Activated naive CD4-positive, alpha-beta T cell treated with anti-CD3 and anti-CD28 coated beads, Interleukin-2, amount 50 U/mL, for 16 hours (primary cell): Measurements from ENCODE around the gene TBCB.
A peak's percentile ranks its signal among the peaks of the same experiment; 100 is the strongest.
"Not testable (repeated sequence)": the region's sequence is repeated elsewhere in the genome, so short reads cannot be mapped to it uniquely, and the experiment has no call there.

Source experiments
- DNase-seq: peaks from one replicate; pipeline ENCODE4 v3.0.0-alpha.2; 2020

Gene TBCB

DNA sequence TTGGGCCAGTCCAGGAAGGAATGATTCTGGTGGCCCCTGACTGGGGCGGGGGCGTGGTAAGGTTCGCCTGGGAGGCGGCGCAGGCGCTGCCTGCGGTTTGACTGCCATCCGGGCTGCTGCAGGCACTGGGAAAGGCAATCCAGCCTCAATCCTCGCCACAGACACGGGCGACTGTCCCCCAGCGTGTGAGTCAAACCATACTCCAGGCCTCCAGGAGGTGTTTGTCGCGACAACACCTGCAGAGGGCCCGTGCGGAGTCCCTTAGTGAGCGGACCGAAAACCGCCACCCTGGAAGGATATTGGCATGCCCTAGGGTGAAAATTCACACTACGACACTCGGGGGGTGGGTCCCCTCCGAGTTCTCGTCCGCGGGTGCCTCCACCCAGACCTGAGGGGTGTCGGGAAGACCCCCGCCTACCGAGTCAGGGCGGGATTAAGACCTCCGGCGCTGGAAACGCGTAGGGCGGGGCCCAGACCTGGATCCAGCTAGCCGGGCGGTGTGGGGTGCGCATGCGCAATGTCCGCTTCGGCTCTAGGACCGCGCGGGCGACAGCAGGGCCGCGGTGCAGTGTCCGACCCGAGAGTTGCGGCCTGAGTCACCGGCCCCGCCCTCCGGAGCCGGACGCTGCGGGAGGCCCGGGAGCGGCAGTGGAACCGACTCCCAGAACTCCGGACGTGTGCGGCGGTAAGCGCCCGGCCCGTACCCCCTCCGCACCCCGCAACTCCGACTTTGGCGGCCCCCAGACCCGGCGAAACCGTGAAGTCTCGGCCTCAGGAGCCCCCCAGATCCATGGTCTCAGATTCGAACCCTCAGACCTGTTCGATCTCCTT, 24.4 kb downstream of the TBCB start, which contains the start of gene CAPNS1:
Gene CAPNS1, plus strand, starts transcription at position 594 of the 831 bp plus-strand sequence. CDS start 946 bp downstream, outside the sequence.
- peak; percentile 88 for DNase-seq

DNA sequence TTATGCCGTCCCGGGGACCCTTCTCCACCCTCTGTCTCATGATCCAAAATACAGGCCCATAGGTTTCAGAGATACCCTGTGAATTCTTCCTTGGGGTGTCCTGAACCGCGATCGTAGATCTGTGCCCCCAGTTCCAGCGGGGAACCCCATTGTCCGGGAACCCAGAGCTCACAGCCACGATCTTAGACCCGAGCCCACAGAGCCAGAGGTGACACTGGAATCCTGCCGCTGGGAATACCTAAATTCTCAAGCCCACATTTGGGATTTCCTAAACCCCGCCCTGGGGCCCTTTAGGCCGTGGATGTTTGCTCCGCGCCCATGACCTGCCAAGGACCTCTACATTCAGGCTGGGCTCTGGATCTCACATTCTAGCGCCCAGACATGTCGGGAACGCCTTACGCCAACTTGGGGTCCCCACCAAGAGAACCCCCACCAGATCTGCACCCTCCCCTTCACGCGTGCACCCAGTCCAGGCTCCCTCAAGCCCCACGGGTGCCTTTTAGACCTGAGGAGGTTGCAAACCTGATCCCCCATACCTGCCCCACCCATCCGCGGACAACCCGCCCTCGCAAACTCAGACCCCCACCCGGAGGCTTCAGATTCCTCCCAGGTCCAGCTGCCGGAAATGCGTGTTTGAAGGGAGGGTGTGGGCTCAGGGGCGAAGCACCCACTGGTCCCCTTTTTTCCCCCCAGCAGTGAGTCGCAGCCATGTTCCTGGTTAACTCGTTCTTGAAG, 25.2 kb downstream of the TBCB start:
- peak; percentile 47 for DNase-seq

DNA sequence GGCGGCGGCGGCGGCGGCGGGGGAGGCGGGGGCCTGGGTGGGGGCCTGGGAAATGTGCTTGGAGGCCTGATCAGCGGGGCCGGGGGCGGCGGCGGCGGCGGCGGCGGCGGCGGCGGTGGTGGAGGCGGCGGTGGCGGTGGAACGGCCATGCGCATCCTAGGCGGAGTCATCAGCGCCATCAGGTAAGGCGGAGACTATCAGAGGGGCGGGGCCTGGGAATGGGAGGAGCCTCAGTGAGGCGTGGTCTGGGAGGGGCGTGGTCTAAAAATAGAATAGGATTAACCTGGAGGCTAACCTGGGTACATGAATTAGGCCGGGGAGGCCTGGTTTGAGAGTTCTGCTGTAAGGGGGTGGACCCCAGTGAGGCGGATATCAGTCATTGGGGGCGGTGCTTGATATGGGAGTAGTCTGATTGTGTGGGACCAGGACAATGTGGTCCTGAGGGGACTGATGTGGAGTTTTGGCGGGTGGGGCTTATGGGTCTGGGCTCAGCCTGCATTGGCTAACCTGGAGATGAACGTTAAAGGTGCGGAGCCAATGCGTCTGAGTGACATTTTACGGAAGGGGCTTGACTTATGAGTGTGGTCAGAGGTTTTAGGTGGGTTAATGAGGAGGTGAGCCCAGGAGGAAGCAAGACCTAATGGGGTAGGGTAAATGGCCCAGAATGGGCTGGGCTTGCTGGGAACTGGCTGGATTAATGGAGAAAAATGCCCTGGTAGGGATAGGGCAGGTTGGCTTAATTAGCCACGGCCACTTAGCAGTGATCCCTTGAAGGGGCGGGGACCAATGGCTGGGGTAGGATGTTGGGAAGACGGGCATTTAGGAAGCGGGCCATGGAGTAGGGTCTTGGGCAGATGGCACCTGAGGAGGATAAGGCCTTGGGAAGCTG, 26.0 kb downstream of the TBCB start:
- DNase-seq: peak; percentile 85

DNA sequence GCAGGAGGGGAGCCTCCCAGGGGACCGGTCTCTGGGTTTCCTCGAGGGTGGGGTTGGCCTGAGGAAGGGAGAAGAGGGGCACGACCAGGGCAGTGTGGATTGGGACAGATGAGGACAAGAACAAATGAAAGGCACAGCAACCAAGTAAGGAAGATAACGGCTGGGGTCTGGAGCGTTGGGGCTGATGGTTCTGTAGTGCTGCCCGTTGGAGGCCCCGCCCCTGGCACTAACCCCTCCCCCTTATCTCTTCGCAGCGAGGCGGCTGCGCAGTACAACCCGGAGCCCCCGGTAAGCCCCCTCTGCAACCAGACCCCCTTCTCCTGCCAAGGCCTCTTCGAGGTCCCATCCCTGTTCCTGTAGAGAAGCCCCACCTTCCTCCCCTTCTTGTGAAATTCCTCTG, 26.8 kb downstream of the TBCB start:
- no peak for DNase-seq

DNA sequence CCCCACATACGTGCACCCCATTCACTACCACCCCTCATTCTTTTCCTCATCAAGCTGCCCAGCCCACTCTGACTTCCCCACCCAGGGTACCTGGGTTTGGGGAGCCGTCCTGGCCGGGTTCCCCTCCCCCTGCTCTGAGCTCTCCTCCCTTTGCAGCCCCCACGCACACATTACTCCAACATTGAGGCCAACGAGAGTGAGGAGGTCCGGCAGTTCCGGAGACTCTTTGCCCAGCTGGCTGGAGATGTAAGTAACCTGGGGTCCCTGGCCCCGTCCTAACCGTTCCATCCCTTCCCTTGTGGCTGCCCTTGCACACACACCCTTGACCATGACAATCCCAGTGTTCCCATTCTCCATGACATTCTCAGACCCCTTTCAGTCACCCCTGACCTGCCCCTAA, 27.2 kb downstream of the TBCB start:
- no peak for DNase-seq

DNA sequence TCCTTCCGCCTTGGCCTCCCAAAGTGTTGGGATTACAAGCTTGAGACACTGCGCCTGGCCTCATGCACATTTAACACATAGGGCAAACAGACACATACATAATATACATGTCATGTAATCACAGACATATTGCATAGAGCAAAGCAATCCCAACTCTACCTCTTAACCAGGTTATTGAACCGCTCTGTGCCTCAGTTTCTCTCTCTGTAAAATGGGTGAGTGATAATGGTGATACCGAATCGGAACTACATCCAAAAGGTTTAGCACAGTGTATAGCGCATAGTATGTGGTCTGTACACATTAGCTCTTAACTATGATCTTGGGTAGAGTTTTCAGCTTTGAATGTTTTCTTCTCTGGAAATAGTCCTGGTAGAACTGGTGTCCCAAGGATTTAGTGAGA, 29.4 kb downstream of the TBCB start:
- DNase-seq: no peak

DNA sequence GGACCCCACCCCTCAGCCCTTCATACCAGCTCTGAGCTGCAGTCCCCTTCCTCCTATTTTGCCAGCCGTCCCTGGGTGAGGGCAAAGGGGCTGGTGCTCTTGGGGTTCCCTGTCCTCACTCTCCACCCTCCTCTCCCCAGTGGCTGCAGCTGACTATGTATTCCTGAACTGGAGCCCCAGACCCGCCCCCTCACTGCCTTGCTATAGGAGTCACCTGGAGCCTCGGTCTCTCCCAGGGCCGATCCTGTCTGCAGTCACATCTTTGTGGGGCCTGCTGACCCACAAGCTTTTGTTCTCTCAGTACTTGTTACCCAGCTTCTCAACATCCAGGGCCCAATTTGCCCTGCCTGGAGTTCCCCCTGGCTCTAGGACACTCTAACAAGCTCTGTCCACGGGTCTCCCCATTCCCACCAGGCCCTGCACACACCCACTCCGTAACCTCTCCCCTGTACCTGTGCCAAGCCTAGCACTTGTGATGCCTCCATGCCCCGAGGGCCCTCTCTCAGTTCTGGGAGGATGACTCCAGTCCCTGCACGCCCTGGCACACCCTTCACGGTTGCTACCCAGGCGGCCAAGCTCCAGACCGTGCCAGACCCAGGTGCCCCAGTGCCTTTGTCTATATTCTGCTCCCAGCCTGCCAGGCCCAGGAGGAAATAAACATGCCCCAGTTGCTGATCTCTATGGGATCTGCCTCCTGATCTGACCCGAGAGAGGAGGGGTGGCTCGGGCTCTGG, 34.6 kb downstream of the TBCB start:
- no peak for DNase-seq

DNA sequence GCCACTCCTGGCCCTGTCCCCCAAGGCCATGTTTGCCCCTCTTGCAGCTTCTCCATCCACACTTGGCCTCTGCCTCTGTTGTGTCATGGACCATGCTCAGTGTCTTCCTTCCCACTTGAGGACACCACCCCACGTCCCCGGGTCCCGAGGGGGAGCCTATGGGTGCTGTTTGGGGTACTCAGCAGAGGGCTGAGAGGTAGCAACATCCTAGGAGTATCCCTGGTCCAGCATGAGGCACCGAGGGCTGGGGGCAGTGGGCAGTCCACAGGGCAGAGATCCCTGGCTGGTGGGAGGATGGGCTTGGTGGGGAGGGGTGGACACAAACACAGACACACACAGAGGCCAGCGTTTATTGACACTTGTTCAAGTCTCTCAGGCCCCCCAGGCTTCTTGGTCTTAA, 35.3 kb downstream of the TBCB start:
- DNase-seq: no peak

DNA sequence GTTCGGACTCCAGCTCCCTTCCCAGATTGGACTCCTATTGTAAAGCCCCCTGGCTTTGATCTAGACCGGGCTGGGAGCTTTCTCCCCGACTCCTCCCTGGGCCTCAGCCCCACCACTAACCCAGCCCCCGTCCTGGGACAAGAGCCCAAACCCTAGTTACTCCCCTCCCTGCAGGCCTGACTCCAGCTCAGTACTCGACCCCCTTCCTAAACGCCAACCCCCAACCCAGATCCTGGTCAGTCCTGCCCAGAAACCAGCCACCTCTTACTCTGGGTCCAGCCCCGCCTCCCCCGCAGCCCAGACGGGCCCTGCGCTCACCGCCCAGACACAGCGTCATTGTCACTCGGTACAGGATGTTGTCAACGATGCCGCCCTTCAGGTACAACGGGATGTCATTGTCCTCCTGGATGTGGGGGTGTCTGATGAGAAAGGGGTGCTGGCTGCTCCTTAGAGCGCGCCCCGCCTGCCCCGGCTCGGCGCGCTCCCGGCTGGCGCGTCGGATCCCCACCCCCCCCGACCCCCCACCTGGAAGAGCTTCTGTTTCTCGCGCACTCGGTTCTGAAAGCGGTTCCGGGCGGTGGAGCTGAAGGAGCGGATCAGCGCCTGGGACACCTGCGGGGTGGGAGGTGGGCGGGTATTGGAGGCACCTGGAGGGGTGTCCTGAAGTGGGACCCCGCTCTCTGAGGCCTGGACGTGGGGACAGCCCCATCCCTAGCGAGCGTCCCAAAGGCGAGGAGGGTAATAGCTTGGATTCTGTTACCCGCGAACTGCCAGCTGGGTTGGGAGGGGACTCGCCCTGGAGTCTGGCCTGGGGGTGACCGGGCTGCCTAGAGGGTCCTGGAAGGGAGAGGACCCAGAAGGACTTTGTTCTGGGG, 36.1 kb downstream of the TBCB start:
- DNase-seq: no peak

DNA sequence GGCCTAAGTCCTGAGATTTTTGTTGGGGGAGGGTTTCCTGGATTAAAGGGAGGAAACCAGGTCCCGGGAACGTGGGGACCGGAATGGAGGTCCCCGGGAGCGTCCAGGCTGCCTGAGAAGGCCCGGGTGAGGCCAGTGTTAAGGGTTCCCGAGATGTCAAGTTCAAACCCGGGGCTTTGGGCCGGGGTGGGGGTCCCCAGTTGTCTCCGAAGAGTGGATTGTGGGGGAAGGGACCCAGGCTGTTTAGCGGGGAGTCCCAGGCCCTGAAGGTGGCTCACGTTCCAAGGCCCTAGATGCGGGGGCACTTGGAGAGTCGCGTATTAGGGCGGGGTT, 36.7 kb downstream of the TBCB start:
- no peak for DNase-seq

DNA sequence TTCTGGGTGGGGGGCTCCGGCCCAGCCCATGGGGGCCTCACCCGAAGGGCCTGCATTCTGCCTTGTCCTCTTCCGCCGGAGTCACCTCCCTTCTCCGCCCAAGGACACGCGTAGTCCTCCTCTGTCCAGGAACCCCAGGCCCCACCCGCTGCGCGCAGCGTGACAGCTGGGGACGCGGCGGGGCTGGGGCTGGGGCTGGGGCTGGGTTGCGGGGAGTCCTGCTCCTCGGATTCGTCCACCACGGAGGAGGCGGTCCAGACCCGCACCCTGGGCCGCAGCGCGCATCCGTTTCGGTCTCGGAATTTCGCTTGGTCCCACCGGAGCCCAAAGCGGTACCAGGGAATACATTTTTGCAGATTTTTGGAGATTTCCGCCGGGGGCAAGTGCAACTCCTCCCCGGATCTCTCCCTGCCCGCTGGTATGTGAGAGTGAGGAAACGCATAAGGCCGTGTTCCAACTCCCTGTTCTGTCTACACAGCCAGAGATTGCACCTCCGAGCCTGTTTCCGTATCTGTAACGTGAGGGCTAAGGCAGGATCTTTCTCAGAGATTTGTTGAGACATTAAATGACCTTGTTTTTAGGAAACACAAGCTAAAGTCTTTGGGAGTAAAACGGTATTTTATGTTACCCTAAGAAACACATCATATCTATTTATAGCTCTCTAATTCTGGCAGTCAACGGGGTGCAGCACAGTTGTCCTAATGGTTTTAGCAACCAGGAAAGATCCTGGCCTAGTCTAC, 37.3 kb downstream of the TBCB start, which contains the start of gene COX7A1:
Gene COX7A1, minus strand, starts transcription at position 96 of the 740 bp plus-strand sequence. Its CDS starts 40 bp downstream, at position 56.
- no peak for DNase-seq

DNA sequence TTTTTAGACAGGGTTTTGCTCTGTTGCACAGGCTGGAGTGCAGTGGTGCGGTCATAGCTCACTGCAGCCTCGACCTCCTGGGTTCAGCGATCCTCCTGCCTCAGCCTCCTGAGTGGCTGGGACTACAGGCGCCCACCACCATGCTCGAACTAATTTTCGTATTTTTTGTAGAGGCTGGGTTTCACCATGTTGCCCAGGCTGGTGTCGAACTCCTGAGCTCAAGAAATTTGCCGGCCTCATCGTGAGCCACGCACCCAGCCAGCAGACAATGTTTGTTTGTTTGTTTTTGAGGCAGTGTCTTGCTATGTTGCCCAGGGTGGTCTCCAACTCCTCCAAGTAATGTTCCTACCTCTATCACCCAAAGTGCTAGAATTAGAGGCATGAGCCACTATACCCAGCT, 37.9 kb downstream of the TBCB start:
- DNase-seq: no peak

DNA sequence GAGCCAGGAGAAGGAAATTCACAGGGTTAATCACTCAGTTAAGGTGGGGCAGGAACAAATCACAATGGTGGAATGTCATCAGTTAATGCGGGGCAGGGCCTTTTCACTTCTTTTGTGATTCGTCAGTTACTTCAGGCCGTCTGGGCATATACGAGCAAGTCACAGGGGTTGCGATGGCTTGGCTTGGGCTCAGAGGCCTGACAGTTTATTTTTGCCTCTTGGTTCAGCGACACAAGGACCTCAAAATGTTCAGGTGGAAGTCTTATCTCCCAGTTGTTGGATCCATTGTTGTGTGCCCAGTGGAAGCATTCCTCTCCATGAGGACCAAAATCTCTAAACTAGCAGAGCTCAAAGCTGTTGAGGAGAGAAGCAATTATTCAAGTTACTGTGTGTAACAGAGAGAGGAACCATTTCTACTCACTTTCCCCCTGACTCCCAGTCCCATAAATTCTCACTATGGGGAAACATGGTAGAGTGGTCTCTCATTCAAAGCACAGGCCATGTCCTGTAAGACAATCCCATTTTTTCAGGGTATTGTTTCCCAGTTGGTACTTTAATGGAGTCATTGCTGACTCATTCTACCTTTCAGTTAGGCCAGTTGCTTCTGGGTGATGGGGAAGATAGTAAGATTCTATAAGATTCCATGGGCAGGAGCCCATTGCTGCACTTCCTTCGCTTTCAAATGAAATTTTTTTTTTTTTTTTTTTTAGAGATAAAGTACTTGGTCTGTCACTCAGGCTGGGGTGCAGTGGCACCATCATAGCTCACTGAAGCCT, 45.7 kb downstream of the TBCB start:
- no peak for DNase-seq

DNA sequence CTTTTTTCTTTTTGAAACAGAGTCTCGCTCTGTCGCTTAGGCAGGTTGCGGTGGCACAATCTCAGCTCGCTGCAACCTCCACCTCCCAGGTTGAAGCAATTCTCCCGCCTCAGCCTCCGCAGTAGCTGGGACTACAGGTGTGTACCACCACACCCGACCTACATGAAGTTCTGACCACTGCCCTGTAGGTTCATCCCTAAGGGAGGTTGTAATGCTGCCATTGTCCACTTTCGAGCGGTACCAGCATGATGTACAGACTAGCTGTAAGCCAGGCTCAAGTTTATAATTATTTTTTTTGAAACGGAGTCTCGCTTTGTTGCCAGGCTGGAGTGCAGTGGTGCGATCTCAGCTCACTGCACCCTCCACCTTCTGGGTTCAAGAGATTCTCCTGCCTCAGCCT, 48.5 kb downstream of the TBCB start:
- no peak for DNase-seq

DNA sequence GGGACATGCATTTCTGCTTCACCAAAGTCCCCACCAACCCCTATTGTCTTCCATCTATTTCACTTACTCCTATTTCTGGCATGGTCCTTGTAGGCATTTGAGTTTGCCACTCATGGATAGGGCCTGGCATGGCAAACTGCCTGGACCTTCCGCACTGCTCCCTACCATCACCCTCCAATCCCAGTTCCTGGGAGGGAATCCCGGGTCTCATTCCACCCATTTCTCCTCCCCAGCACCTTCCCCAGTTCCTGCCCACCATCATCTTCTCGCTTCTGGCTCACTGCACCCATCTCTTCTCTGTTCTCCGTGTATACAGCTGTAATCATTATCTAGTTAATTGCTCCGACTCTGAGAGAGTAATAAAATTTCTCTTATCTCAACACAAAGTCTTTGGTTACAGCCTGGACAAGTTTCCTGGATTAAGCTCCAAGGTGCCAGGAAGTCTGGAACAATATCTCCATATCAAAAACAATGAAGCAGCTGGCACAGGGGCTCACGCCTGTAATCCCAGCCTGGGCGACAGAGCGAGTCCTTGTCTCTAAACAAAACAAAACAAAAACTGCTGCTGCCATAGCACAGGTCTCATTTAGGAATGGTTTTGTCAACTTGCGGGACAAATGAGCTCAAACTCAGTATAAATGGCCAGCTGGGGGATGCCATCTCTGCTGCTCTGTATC, 54.0 kb downstream of the TBCB start:
- no peak for DNase-seq

DNA sequence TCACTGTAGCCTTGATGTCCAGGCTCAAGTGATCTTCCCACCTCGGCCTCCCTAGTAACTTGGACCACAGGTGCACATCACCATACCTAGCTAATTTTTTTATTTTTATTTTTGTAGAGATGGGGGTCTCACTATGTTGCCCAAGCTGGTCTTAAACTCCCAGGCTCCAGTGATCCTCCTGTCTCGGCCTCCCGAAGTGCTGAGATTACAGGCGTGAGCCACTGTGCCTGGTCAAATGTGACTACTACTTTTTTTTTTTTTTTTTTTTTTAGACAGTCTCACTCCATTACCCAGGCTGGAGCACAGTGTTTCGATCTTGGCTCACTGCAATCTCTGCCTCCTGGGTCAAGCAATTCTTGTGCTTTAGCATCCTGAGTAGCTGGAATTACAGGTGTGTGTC, 57.6 kb downstream of the TBCB start:
- no peak for DNase-seq

DNA sequence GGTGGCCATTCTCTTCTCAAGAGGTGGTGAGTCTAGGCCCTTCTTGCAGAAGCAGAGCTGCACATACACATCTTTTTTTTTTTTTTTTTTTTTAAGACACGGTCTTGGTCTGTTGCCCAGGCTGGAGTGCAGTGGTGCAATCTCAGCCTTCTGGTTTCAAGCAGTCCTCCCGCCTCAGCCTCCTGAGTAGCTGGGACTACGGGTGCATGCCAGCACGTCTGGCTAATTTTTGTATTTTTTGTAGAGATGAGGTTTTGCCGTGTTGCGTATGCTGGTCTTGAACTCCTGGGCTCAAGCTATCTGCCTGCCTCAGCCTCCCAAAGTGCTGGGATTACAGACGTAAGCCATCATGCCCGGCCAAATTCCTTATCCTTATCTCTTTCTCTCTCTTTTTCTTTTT, 58.6 kb downstream of the TBCB start:
- not testable (repeated sequence) for DNase-seq
